ENCODE results near the gene TMEM106C. TPM values are rescaled to one million over a fixed set of nuclear protein-coding genes. Genes with fewer than 3 reads are reported as not detected.
A peak's percentile ranks its signal among the peaks of the same experiment; 100 is the strongest.

Gene TMEM106C, protein sequence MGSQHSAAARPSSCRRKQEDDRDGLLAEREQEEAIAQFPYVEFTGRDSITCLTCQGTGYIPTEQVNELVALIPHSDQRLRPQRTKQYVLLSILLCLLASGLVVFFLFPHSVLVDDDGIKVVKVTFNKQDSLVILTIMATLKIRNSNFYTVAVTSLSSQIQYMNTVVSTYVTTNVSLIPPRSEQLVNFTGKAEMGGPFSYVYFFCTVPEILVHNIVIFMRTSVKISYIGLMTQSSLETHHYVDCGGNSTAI
- polyA plus RNA-seq: 218 TPM
- long read RNA-seq, donor 1, transcript TMEM106C-201 (8 exons, 1,394 nt): minor isoform, 7 of 37 reads
- long read RNA-seq, donor 1, transcript TMEM106C-220 (8 exons, 810 nt): major isoform, 22 of 37 reads
- long read RNA-seq, donor 1, partial matches to known transcripts: 0 of 37 reads
- long read RNA-seq, donor 1, other reads (novel, unspliced or antisense): 0 of 37 reads
- long read RNA-seq, donor 2, transcript TMEM106C-201 (8 exons, 1,394 nt): major isoform, 26 of 211 reads
- long read RNA-seq, donor 2, transcript TMEM106C-203 (8 exons, 1,414 nt): minor isoform, 5 of 211 reads
- long read RNA-seq, donor 2, transcript TMEM106C-220 (8 exons, 810 nt): minor isoform, 22 of 211 reads
- long read RNA-seq, donor 2, transcript TMEM106C-202 (8 exons, 1,515 nt): minor isoform, 11 of 211 reads
- long read RNA-seq, donor 2, partial matches to known transcripts: 142 of 211 reads
- long read RNA-seq, donor 2, other reads (novel, unspliced or antisense): 0 of 211 reads
- long read RNA-seq, donor 3: 0 reads
- long read RNA-seq, donor 4, partial matches to known transcripts: 0 of 9 reads
- long read RNA-seq, donor 4, other reads (novel, unspliced or antisense): 0 of 9 reads
- long read RNA-seq, donor 5, transcript TMEM106C-201 (8 exons, 1,394 nt): minor isoform, 8 of 26 reads
- long read RNA-seq, donor 5, transcript TMEM106C-220 (8 exons, 810 nt): major isoform, 13 of 26 reads
- long read RNA-seq, donor 5, partial matches to known transcripts: 0 of 26 reads
- long read RNA-seq, donor 5, other reads (novel, unspliced or antisense): 0 of 26 reads
- long read RNA-seq, donor 6, transcript TMEM106C-220 (8 exons, 810 nt): major isoform, 15 of 51 reads
- long read RNA-seq, donor 6, partial matches to known transcripts: 17 of 51 reads
- long read RNA-seq, donor 6, other reads (novel, unspliced or antisense): 8 of 51 reads
- long read RNA-seq, donor 7, transcript TMEM106C-201 (8 exons, 1,394 nt): minor isoform, 9 of 29 reads
- long read RNA-seq, donor 7, transcript TMEM106C-220 (8 exons, 810 nt): major isoform, 10 of 29 reads
- long read RNA-seq, donor 7, partial matches to known transcripts: 0 of 29 reads
- long read RNA-seq, donor 7, other reads (novel, unspliced or antisense): 0 of 29 reads
- long read RNA-seq, donor 8, transcript TMEM106C-220 (8 exons, 810 nt): major isoform, 47 of 103 reads
- long read RNA-seq, donor 8, transcript TMEM106C-201 (8 exons, 1,394 nt): minor isoform, 21 of 103 reads
- long read RNA-seq, donor 8, partial matches to known transcripts: 24 of 103 reads
- long read RNA-seq, donor 8, other reads (novel, unspliced or antisense): 0 of 103 reads
- long read RNA-seq, donor 9, transcript TMEM106C-201 (8 exons, 1,394 nt): minor isoform, 17 of 101 reads
- long read RNA-seq, donor 9, transcript TMEM106C-220 (8 exons, 810 nt): major isoform, 47 of 101 reads
- long read RNA-seq, donor 9, transcript TMEM106C-202 (8 exons, 1,515 nt): minor isoform, 10 of 101 reads
- long read RNA-seq, donor 9, partial matches to known transcripts: 17 of 101 reads
- long read RNA-seq, donor 9, other reads (novel, unspliced or antisense): 6 of 101 reads
- long read RNA-seq, donor 10, transcript TMEM106C-202 (8 exons, 1,515 nt): minor isoform, 6 of 148 reads
- long read RNA-seq, donor 10, transcript TMEM106C-201 (8 exons, 1,394 nt): minor isoform, 17 of 148 reads
- long read RNA-seq, donor 10, transcript TMEM106C-203 (8 exons, 1,414 nt): minor isoform, 5 of 148 reads
- long read RNA-seq, donor 10, transcript TMEM106C-220 (8 exons, 810 nt): major isoform, 45 of 148 reads
- long read RNA-seq, donor 10, partial matches to known transcripts: 71 of 148 reads
- long read RNA-seq, donor 10, other reads (novel, unspliced or antisense): 0 of 148 reads
- long read RNA-seq, donor 11, transcript TMEM106C-220 (8 exons, 810 nt): major isoform, 29 of 99 reads
- long read RNA-seq, donor 11, transcript TMEM106C-201 (8 exons, 1,394 nt): minor isoform, 16 of 99 reads
- long read RNA-seq, donor 11, partial matches to known transcripts: 46 of 99 reads
- long read RNA-seq, donor 11, other reads (novel, unspliced or antisense): 0 of 99 reads

DNA sequence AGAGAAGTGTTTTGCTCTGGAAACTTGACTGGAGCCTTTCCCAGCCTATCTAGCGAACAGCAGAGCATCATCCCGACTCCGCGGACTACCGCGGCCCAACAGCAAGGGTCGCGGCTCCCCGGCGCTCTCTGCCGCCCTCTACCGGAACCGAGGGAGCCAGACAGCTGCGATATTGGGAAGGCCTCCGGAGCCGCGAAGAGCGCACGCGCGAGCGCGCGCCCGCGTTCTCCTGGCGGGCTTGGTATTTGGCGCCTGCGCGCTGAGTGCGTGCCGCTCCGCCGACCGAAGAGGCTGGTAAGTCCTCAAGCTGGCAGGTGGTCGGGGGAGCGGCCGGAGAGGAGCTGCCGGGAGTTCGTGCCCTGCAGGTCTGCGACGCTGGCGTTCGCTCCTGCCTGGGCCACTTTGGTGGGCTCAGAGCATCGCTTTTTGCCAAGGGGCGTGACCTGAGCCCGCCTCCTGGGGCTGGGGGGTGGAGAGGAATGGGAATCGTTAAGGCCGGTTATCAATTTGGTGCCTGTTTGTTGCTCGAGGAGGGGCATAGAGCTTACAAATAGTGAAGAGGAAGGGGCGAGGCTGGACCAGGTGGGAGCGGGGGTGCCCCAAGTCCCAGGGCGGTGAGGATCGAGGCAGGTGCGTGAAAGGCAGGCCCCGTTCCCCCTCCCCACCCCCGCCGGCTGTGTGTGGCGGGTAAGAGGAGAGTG, at the start of gene TMEM106C:
TSS of gene TMEM106C (plus strand) at position 257 of the 701 bp plus-strand sequence. CDS start 641 bp downstream, outside the sequence.
- Histone ChIP-seq H3K9me3 (ENCODE audit: control insufficient read depth, low read depth, low read length) (no peaks in the 10 kb centered on the region), H3K27ac (ENCODE audit: low read length) (peak within 1 kb of the TSS; percentile 56), H3K4me3 (ENCODE audit: low read length) (peak within 1 kb of the TSS; percentile 98), H3K36me3 (ENCODE audit: control insufficient read depth, insufficient read depth, low read length) (peaks cover 27% of the 10 kb centered on the region), H3K4me1 (ENCODE audit: control insufficient read depth, insufficient read depth, low read length) (peaks cover 22% of the 10 kb centered on the region), H3K27me3 (ENCODE audit: control insufficient read depth, insufficient read depth, low read length) (no peaks in the 10 kb centered on the region)
- WGBS (ENCODE audit: insufficient coverage, low lambda C conversion rate): no CpG with 5 or more reads among the region's 59 CpGs
- peak; percentile 94 to 97 for DNase-seq

DNA sequence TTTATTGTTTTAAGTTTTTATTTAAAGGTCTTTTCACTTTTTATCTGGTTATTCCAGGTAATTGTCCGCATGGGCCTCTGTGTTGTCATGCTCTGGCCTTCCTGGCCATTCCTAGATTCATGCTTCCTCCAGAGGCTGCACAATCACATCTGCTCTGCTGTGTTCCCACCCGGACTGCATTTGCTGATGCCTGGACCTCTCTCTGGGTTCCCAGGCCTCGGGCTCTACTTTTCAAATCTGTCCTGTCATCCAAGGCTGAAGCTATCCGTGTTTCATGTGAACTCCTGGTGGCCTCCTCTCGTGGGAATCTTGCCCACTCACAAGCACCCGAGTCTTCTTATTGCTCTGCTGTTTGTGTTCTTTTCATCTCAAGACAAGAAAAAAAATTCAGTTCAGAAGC, 42.5 kb upstream of the TMEM106C start:
- 53% methylated on average over 4 of the region's 6 CpGs for WGBS (ENCODE audit: insufficient coverage, low lambda C conversion rate)
- Histone ChIP-seq H3K9me3 (ENCODE audit: control insufficient read depth, low read depth, low read length) (no peaks in the 10 kb centered on the region), H3K4me1 (ENCODE audit: control insufficient read depth, insufficient read depth, low read length) (no peaks in the 10 kb centered on the region), H3K36me3 (ENCODE audit: control insufficient read depth, insufficient read depth, low read length) (no peaks in the 10 kb centered on the region), H3K4me3 (ENCODE audit: low read length) (no peak overlapping the region), H3K27me3 (ENCODE audit: control insufficient read depth, insufficient read depth, low read length) (no peaks in the 10 kb centered on the region), H3K27ac (ENCODE audit: low read length) (no peak overlapping the region)
- DNase-seq: no peak

DNA sequence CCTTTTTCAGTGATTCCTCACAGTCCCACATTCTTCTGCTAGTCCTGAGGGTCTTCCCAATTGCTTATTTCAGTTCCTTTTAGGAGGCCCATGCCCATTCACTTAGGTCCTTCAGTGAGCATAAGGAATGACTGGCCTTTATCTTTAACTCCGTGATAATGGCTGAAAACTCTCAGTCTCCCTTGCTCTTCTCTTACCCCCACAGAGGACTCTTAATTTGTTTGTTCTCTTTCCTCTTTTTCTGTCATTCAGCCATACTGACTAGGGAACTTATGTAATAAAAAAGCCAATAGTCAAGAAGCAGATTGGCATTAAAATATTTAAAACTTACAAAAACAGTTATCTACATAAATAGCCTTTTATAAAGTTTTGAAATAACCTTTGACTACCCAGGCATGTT, 41.5 kb upstream of the TMEM106C start:
- Histone ChIP-seq H3K27me3 (ENCODE audit: control insufficient read depth, insufficient read depth, low read length) (no peaks in the 10 kb centered on the region), H3K4me1 (ENCODE audit: control insufficient read depth, insufficient read depth, low read length) (no peaks in the 10 kb centered on the region), H3K9me3 (ENCODE audit: control insufficient read depth, low read depth, low read length) (no peaks in the 10 kb centered on the region), H3K36me3 (ENCODE audit: control insufficient read depth, insufficient read depth, low read length) (no peaks in the 10 kb centered on the region), H3K27ac (ENCODE audit: low read length) (no peak overlapping the region), H3K4me3 (ENCODE audit: low read length) (no peak overlapping the region)
- no peak for DNase-seq
- no CpG with 5 or more reads among the region's 1 CpG for WGBS (ENCODE audit: insufficient coverage, low lambda C conversion rate)

DNA sequence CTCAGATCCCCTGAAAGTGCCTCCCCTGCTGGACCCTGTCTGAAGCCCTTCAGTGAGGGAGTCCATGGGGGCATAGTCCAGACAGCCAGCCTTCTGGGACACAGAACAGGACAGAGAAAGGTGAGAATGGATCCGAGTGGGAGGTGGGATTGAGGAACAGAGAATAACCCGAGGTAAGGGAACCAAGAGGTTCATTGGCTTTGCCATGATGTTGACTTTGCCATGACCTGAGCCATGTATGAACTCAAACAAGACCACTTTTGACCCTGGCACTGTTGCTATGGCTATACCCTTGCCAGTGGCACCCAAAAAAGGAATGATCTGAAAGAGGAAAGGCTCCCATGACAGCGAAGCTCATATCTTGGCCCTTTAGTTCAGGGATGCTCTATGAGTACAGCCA, 36.0 kb upstream of the TMEM106C start:
- no CpG with 5 or more reads among the region's 3 CpGs for WGBS (ENCODE audit: insufficient coverage, low lambda C conversion rate)

DNA sequence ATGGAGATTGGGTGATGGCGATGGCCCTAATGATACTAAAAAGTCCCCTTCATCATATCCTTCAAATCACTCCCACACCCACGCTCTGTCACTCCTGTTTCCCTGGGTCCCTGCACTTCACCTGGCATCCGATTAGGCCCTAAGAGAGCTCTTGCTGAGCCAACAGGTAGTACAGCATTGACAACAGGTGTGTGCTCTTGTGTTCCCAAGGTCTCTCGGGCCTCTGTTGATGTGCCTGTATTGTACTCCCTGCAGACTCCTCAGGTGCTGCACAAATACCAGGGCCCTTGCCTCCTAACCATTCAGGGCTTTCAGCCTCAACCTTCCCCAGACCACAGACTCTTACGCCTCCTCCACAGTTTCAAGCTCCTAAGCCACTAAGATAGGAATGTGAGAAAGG, 32.8 kb upstream of the TMEM106C start:
- no peak for DNase-seq
- H3K9me3 ChIP-seq (ENCODE audit: control insufficient read depth, low read depth, low read length): no peaks in the 10 kb centered on the region
- WGBS (ENCODE audit: insufficient coverage, low lambda C conversion rate): no CpG with 5 or more reads among the region's 5 CpGs

More for the DNA sequence above, 36.0 kb upstream of the TMEM106C start:
- no peak for DNase-seq
- H3K36me3 ChIP-seq (ENCODE audit: control insufficient read depth, insufficient read depth, low read length): no peaks in the 10 kb centered on the region
- H3K27ac ChIP-seq (ENCODE audit: low read length): no peak overlapping the region
- H3K4me1 ChIP-seq (ENCODE audit: control insufficient read depth, insufficient read depth, low read length): no peaks in the 10 kb centered on the region
- H3K4me3 ChIP-seq (ENCODE audit: low read length): no peak overlapping the region
- no peaks in the 10 kb centered on the region for H3K27me3 ChIP-seq (ENCODE audit: control insufficient read depth, insufficient read depth, low read length)
- H3K9me3 ChIP-seq (ENCODE audit: control insufficient read depth, low read depth, low read length): no peaks in the 10 kb centered on the region

DNA sequence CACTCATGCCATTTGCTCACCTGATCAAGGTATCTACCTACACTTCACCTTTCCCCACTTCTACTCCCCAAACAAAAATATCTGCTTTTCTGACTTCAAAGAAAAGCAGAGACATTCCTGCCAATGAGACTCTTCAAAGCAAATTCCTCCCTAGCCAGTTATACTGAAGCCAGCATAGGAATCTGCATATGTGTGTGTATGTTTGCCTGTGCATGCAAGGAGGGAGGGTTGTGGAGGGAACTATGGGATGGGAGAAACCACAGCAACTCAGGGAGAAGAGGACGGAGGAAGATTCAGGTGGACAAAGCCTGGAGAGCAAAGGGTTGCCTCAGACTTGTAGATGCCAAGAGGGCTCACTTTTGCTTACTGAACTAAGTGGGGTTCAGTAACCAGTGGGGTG, 32.2 kb upstream of the TMEM106C start:
- DNase-seq: no peak
- Histone ChIP-seq H3K9me3 (ENCODE audit: control insufficient read depth, low read depth, low read length) (no peaks in the 10 kb centered on the region), H3K4me1 (ENCODE audit: control insufficient read depth, insufficient read depth, low read length) (no peaks in the 10 kb centered on the region), H3K27ac (ENCODE audit: low read length) (no peak overlapping the region), H3K27me3 (ENCODE audit: control insufficient read depth, insufficient read depth, low read length) (no peaks in the 10 kb centered on the region), H3K4me3 (ENCODE audit: low read length) (no peak overlapping the region), H3K36me3 (ENCODE audit: control insufficient read depth, insufficient read depth, low read length) (no peaks in the 10 kb centered on the region)
- WGBS (ENCODE audit: insufficient coverage, low lambda C conversion rate): no CpG with 5 or more reads among the region's 1 CpG

More for the DNA sequence above, 32.8 kb upstream of the TMEM106C start:
- no peaks in the 10 kb centered on the region for H3K36me3 ChIP-seq (ENCODE audit: control insufficient read depth, insufficient read depth, low read length)
- H3K27ac ChIP-seq (ENCODE audit: low read length): no peak overlapping the region
- H3K27me3 ChIP-seq (ENCODE audit: control insufficient read depth, insufficient read depth, low read length): no peaks in the 10 kb centered on the region
- no peaks in the 10 kb centered on the region for H3K4me1 ChIP-seq (ENCODE audit: control insufficient read depth, insufficient read depth, low read length)
- no peak overlapping the region for H3K4me3 ChIP-seq (ENCODE audit: low read length)

DNA sequence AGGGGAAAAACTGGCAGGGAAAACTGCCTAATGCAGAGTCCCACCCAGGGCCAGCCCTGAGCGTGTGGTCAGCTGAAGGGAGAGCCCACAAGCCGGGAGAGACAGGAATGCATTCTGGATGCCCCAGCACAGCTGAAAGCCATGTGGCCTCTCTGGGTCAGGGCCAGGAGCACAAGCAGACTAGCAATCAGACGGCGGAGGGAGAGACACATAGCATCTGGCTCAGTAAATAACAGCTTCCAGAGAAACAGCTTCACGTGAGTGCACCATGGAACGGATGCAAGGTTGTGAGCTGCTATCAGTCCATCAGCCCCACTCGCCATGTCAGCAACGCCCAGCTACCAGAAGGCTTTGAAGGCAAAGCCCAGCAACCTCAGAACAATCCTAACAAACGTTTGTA, 28.2 kb upstream of the TMEM106C start:
- Histone ChIP-seq H3K36me3 (ENCODE audit: control insufficient read depth, insufficient read depth, low read length) (no peaks in the 10 kb centered on the region), H3K27me3 (ENCODE audit: control insufficient read depth, insufficient read depth, low read length) (no peaks in the 10 kb centered on the region), H3K4me1 (ENCODE audit: control insufficient read depth, insufficient read depth, low read length) (peaks cover 6% of the 10 kb centered on the region), H3K9me3 (ENCODE audit: control insufficient read depth, low read depth, low read length) (no peaks in the 10 kb centered on the region), H3K27ac (ENCODE audit: low read length) (no peak overlapping the region), H3K4me3 (ENCODE audit: low read length) (no peak overlapping the region)
- peak in 1 of 2 donors; percentile 31 for DNase-seq
- WGBS (ENCODE audit: insufficient coverage, low lambda C conversion rate): no CpG with 5 or more reads among the region's 9 CpGs

DNA sequence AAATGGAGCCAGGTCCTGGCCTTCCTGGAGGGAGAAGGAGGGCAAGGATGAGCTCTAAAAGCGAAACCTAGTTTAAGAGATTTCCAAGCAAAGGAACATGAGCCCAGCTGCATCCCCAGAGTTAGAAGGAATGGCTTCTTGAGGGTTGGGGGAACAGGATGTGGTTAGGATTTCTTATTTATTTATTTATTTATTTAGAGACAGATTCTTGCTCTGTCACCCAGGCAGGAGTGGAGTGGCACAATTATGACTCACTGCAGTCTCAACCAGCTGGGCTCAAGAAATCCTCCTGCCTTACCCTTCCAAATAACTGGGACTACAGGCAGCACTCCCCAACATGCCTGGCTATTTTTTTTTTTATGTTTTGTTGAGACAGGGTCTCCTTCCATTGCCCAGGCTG, 25.3 kb upstream of the TMEM106C start:
- Histone ChIP-seq H3K27ac (ENCODE audit: low read length) (no peak overlapping the region), H3K9me3 (ENCODE audit: control insufficient read depth, low read depth, low read length) (no peaks in the 10 kb centered on the region), H3K27me3 (ENCODE audit: control insufficient read depth, insufficient read depth, low read length) (no peaks in the 10 kb centered on the region), H3K36me3 (ENCODE audit: control insufficient read depth, insufficient read depth, low read length) (no peaks in the 10 kb centered on the region), H3K4me1 (ENCODE audit: control insufficient read depth, insufficient read depth, low read length) (peaks cover 18% of the 10 kb centered on the region), H3K4me3 (ENCODE audit: low read length) (no peak overlapping the region)
- no peak for DNase-seq
- WGBS (ENCODE audit: insufficient coverage, low lambda C conversion rate): no CpG with 5 or more reads among the region's 1 CpG

Data from large intestine (tissue), 12 donors.